Smooth muscle cell (in vitro differentiated cells): ENCODE measurements around the gene TIMM21. TPM values are rescaled to one million over a fixed set of nuclear protein-coding genes. Genes with fewer than 3 reads are reported as not detected.
A peak's percentile ranks its signal among the peaks of the same experiment; 100 is the strongest.

Experiments used
- DNase-seq: peaks from one replicate; lab custom pipeline; 2025; ENCODE audit not compliant: unreplicated experiment; lab: John Stamatoyannopoulos, UW
- H2AFZ ChIP-seq: fragments of 200-600 bp; sonication (generic); 2 replicates; pipeline ENCODE4 v1.6.0; 2016; ENCODE audit warnings: antibody characterized with exemption, low read depth, mild to moderate bottlenecking
- H3F3A ChIP-seq: fragments of 200-600 bp; sonication (generic); 2 replicates; pipeline ENCODE4 v1.6.0; 2017; ENCODE audit warnings: antibody characterized with exemption, low read depth
- H3K27ac ChIP-seq: fragments of 200-600 bp; sonication (generic); 2 replicates; pipeline ENCODE4 v1.5.1; 2016; ENCODE audit warnings: low read depth, mild to moderate bottlenecking
- H3K27me3 ChIP-seq: fragments of 200-600 bp; sonication (generic); 2 replicates; pipeline ENCODE4 v1.6.1; 2016; ENCODE audit warnings: low read depth, mild to moderate bottlenecking
- H3K36me3 ChIP-seq: fragments of 200-600 bp; sonication (generic); 2 replicates; pipeline ENCODE4 v1.5.1; 2016; ENCODE audit warnings: low read depth
- H3K4me1 ChIP-seq: fragments of 200-600 bp; sonication (generic); 2 replicates; pipeline ENCODE4 v1.5.1; 2016; ENCODE audit warnings: low read depth
- H3K4me2 ChIP-seq: fragments of 200-600 bp; sonication (generic); 2 replicates; pipeline ENCODE4 v1.6.0; 2016; ENCODE audit warnings: mild to moderate bottlenecking
- H3K4me3 ChIP-seq: fragments of 200-600 bp; sonication (generic); 2 replicates; pipeline ENCODE4 v1.5.1; 2016; ENCODE audit warnings: mild to moderate bottlenecking
- H3K79me2 ChIP-seq: fragments of 200-600 bp; sonication (generic); 2 replicates; pipeline ENCODE4 v1.6.0; 2016; ENCODE audit warnings: low read depth, mild to moderate bottlenecking
- H3K9ac ChIP-seq: fragments of 200-600 bp; sonication (generic); 2 replicates; pipeline ENCODE4 v1.6.0; 2016; ENCODE audit warnings: low read depth
- H3K9me3 ChIP-seq: fragments of 200-600 bp; sonication (generic); replicated peaks from 2 replicates; pipeline ENCODE4 v1.5.1; 2016; ENCODE audit warnings: low read depth
- H4K20me1 ChIP-seq: fragments of 200-600 bp; sonication (generic); 2 replicates; pipeline ENCODE4 v1.6.0; 2016; ENCODE audit warnings: low read depth
- CTCF ChIP-seq: fragments of 200-600 bp; sonication (generic); IDR thresholded peaks from 2 replicates; pipeline ENCODE4 v1.5.1; 2017; ENCODE audit warnings: borderline replicate concordance, mild to moderate bottlenecking, antibody characterized with exemption; ENCODE audit not compliant: insufficient read depth, poor library complexity, severe bottlenecking
- WGBS: methylation state at CpG from one replicate; pipeline ENCODE4 v1.1.7; 2016; ENCODE audit warnings: low lambda C conversion rate; 5-methylcytosine and 5-hydroxymethylcytosine counted together
- polyA plus RNA-seq: library from polyadenylated mRNA; unstranded; fragments of >200 nt; fragmentation: Nextera tagmentation; extraction: Ambion mirVana; gene quantifications from 2 replicates; pipeline ENCODE4 v1.2.1, GENCODE V29; 2016
- total RNA-seq: library from RNA; depleted of rRNA; stranded (reverse); fragments of >200 nt; gene quantifications from 2 replicates; pipeline ENCODE4 v1.2.3, GENCODE V29; 2014

The TIMM21 gene
- total and polyA plus RNA-seq, 2 experiments from 2014 or later, result 27.6 to 72.6 TPM

GRCh38 chr18:74146756-74147155 is 1.6 kb upstream of the TIMM21 start:
- H3K4me2 ChIP-seq, result peak overlapping the region; percentile 89
- TF ChIP-seq CTCF, result no peak
- no peak overlapping the region for H2AFZ ChIP-seq
- 44% methylated on average over 3 of the region's 3 CpGs for WGBS
- no peak overlapping the region for H3K9ac ChIP-seq
- H3K9me3 ChIP-seq, result no peaks in the 10 kb centered on the region
- H3K4me3 ChIP-seq, result peak overlapping the region; percentile 67
- H4K20me1 ChIP-seq, result no peaks in the 10 kb centered on the region
- DNase-seq, result no peak
- H3K79me2 ChIP-seq, result peaks cover 27% of the 10 kb centered on the region
- peaks cover 10% of the 10 kb centered on the region for H3K4me1 ChIP-seq
- no peaks in the 10 kb centered on the region for H3K27me3 ChIP-seq
- no peaks in the 10 kb centered on the region for H3K36me3 ChIP-seq
- H3K27ac ChIP-seq, result no peak overlapping the region
- H3F3A ChIP-seq, result peaks cover 4% of the 10 kb centered on the region

- H3K4me2 ChIP-seq, result peak overlapping the region; percentile 89
- H3K9ac ChIP-seq, result no peak overlapping the region
- peak overlapping the region; percentile 88 for H2AFZ ChIP-seq
- H3K9me3 ChIP-seq, result no peaks in the 10 kb centered on the region
- peaks cover 10% of the 10 kb centered on the region for H3K4me1 ChIP-seq
- peaks cover 27% of the 10 kb centered on the region for H3K79me2 ChIP-seq
- peaks cover 4% of the 10 kb centered on the region for H3F3A ChIP-seq
- H3K4me3 ChIP-seq, result peak overlapping the region; percentile 67
- no peaks in the 10 kb centered on the region for H3K27me3 ChIP-seq
- no peak for DNase-seq
- no peaks in the 10 kb centered on the region for H3K36me3 ChIP-seq
- no peak for TF ChIP-seq CTCF
- 2% methylated on average over 28 of the region's 28 CpGs for WGBS
- no peaks in the 10 kb centered on the region for H4K20me1 ChIP-seq
- no peak overlapping the region for H3K27ac ChIP-seq
Observed at GRCh38 chr18:74147491-74147778, 888 bp upstream of the TIMM21 start.

- Histone ChIP-seq H3K9me3 (no peaks in the 10 kb centered on the region), H3K4me3 (peak overlapping the region; percentile 67), H3K79me2 (peaks cover 35% of the 10 kb centered on the region), H3K9ac (peak overlapping the region; percentile 74), H3K27me3 (no peaks in the 10 kb centered on the region), H3K4me1 (peaks cover 10% of the 10 kb centered on the region), H4K20me1 (no peaks in the 10 kb centered on the region), H3F3A (peaks cover 4% of the 10 kb centered on the region), H2AFZ (peak overlapping the region; percentile 88), H3K4me2 (peak overlapping the region; percentile 89), H3K36me3 (no peaks in the 10 kb centered on the region), H3K27ac (peak overlapping the region; percentile 1)
- TF ChIP-seq CTCF, result no peak
- DNase-seq, result no peak
- WGBS, result 1% methylated on average over 25 of the region's 25 CpGs
Observed at GRCh38 chr18:74148543-74149070, 284 bp downstream of the TIMM21 start.

GRCh38 chr18:74149878-74150277 is 1.6 kb downstream of the TIMM21 start:
- H3K4me3 ChIP-seq, result peak overlapping the region; percentile 67
- 90% methylated on average over 5 of the region's 5 CpGs for WGBS
- peaks cover 35% of the 10 kb centered on the region for H3K79me2 ChIP-seq
- TF ChIP-seq CTCF, result no peak
- H4K20me1 ChIP-seq, result peaks cover 9% of the 10 kb centered on the region
- peaks cover 10% of the 10 kb centered on the region for H3K4me1 ChIP-seq
- H3K27ac ChIP-seq, result no peak overlapping the region
- H3K36me3 ChIP-seq, result no peaks in the 10 kb centered on the region
- peaks cover 4% of the 10 kb centered on the region for H3F3A ChIP-seq
- no peak overlapping the region for H3K9ac ChIP-seq
- no peaks in the 10 kb centered on the region for H3K27me3 ChIP-seq
- H3K4me2 ChIP-seq, result peak overlapping the region; percentile 89
- no peak overlapping the region for H2AFZ ChIP-seq
- H3K9me3 ChIP-seq, result no peaks in the 10 kb centered on the region
- DNase-seq, result no peak
